Islet of Langerhans (tissue), 1 donor: Measurements from ENCODE around the gene CEP112.

Experiments used
- FAIRE-seq: peaks from one replicate; lab custom pipeline; 2011; peaks lifted over from hg19 to GRCh38; lab: Jason Lieb, UNC

The CEP112 gene

GRCh38 chr17:66191593-66192377 is at the start of gene CEP112:
Gene CEP112, minus strand, starts transcription at chr17:66192133.
- FAIRE-seq: no peak

- FAIRE-seq: no peak
These were observed 48.7 kb upstream of the CEP112 start for GRCh38 chr17:66240630-66241029.

- FAIRE-seq: no peak
These were observed 48.1 kb upstream of the CEP112 start for GRCh38 chr17:66240013-66240412.

GRCh38 chr17:66235377-66235994 is 43.6 kb upstream of the CEP112 start:
- FAIRE-seq: no peak

- FAIRE-seq: no peak
These were observed 42.7 kb upstream of the CEP112 start for GRCh38 chr17:66234611-66235010.

- no peak for FAIRE-seq
These were observed 41.3 kb upstream of the CEP112 start for GRCh38 chr17:66233023-66233753.

GRCh38 chr17:66230922-66231591 is 39.1 kb upstream of the CEP112 start:
- no peak for FAIRE-seq

- FAIRE-seq: no peak
These were observed 38.0 kb upstream of the CEP112 start for GRCh38 chr17:66229783-66230538.

GRCh38 chr17:66228887-66229782 is 37.2 kb upstream of the CEP112 start, which contains the start of gene APOH:
Gene APOH, minus strand, starts transcription at chr17:66229415. Its CDS starts 36 bp downstream, at chr17:66229379.
- no peak for FAIRE-seq

GRCh38 chr17:66227212-66228045 is 35.5 kb upstream of the CEP112 start:
- FAIRE-seq: no peak

- FAIRE-seq: no peak
These were observed 30.9 kb upstream of the CEP112 start for GRCh38 chr17:66222798-66223350.

- no peak for FAIRE-seq
These were observed 30.0 kb upstream of the CEP112 start for GRCh38 chr17:66221755-66222530.

GRCh38 chr17:66221343-66221742 is 29.4 kb upstream of the CEP112 start:
- no peak for FAIRE-seq

GRCh38 chr17:66220079-66220835 is 28.3 kb upstream of the CEP112 start:
- FAIRE-seq: no peak

GRCh38 chr17:66215529-66215911 is 23.6 kb upstream of the CEP112 start:
- no peak for FAIRE-seq

GRCh38 chr17:66214884-66215528 is 23.1 kb upstream of the CEP112 start:
- FAIRE-seq: no peak

GRCh38 chr17:66211047-66211810 is 19.3 kb upstream of the CEP112 start:
- no peak for FAIRE-seq
